Measurements from ENCODE around the gene FREM1. TPM values are rescaled to one million over a fixed set of nuclear protein-coding genes. Genes with fewer than 3 reads are reported as not detected.

The FREM1 gene
- total RNA-seq, 2 donors from 2014 or later: not detected

DNA sequence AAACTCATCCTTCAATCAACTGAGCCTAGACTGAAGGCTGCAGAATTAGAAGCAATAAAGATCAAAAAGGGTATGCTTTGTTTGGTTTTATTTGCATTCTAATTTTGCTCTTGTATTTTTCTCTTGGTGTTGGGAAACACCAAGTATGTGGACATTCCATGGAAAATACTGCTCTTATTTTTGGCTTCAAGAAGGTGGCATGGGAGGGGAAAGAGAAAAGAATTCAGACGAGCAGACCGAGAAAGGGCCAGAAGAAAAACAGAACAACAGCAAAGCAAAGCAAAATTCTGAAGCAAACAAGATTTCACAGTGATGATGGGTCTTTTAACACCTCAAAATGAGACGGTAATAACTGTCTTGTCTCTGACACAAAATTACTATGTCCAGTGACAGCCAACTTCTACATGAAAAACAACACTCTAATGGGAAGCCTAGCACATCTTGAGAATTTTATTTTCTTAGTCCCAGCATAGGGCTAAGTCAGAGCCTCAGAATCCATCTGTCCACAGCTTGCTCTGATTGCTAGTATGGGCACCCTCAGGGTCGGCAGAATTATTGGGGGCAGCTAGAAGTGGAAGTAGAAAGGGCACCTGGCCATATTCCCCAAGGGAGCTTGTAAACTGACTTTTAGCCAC is 26.8 kb downstream of the FREM1 start:
- no peaks in the 10 kb centered on the region for H3K4me1 Mint-ChIP-seq
- no peak overlapping the region for H3K4me3 Mint-ChIP-seq
- peaks cover 8% of the 10 kb centered on the region for H3K27me3 Mint-ChIP-seq
- DNase-seq: no peak
- ATAC-seq: no peak
- peaks cover under 1% of the 10 kb centered on the region for H3K9me3 ChIP-seq (ENCODE audit: control insufficient read depth, low read length, poor library complexity, severe bottlenecking)
- H3K27ac Mint-ChIP-seq: no peak overlapping the region
- H3K36me3 Mint-ChIP-seq (ENCODE audit: low read depth): no peaks in the 10 kb centered on the region

DNA sequence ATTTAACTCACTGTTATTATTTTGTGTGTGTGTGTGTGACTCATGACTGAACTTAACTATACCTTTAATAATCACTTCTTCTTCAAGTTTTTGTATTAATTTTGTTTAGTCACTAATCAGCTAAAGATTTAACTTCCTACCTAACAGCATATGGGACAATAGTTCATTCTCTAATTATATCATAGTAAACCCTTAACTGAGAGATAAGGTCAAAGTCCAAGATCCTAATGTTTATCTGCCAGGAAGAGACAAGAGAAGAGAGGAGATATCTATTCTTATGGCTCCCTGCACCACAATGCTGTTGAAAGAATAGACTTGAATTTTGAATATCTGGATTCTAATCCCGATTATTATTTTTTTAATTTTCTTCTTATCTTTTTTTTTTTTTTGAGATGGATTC is 28.1 kb downstream of the FREM1 start:
- H3K27ac Mint-ChIP-seq: no peak overlapping the region
- no peaks in the 10 kb centered on the region for H3K36me3 Mint-ChIP-seq (ENCODE audit: low read depth)
- DNase-seq: no peak
- H3K4me3 Mint-ChIP-seq: no peak overlapping the region
- H3K9me3 ChIP-seq (ENCODE audit: control insufficient read depth, low read length, poor library complexity, severe bottlenecking): peaks cover 3% of the 10 kb centered on the region
- ATAC-seq: no peak
- H3K27me3 Mint-ChIP-seq: peaks cover 12% of the 10 kb centered on the region
- H3K4me1 Mint-ChIP-seq: no peaks in the 10 kb centered on the region

DNA sequence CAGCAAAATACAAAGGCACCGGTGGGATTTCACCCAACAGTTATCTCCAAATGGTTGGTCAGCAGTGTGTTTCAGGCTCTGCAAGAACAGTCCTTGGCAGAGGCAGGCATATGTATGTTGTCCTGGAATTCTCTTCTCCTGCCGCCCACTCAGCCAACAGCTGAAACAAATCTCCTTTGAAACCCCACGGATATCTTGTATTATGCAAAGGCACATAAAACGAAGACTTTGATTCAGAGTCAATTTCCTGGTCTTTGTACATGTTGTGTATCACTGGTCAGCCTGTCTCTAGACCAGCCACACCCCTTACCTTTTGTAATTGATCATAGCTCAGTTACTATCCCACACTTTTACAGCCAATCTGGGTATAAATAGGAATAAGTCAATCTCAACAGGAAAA is 29.2 kb downstream of the FREM1 start:
- Mint-ChIP-seq H3K4me3 (no peak overlapping the region), H3K36me3 (ENCODE audit: low read depth) (no peaks in the 10 kb centered on the region), H3K4me1 (no peaks in the 10 kb centered on the region), H3K27ac (no peak overlapping the region), H3K27me3 (peaks cover 12% of the 10 kb centered on the region)
- DNase-seq: no peak
- ATAC-seq: no peak
- peaks cover 3% of the 10 kb centered on the region for H3K9me3 ChIP-seq (ENCODE audit: control insufficient read depth, low read length, poor library complexity, severe bottlenecking)

DNA sequence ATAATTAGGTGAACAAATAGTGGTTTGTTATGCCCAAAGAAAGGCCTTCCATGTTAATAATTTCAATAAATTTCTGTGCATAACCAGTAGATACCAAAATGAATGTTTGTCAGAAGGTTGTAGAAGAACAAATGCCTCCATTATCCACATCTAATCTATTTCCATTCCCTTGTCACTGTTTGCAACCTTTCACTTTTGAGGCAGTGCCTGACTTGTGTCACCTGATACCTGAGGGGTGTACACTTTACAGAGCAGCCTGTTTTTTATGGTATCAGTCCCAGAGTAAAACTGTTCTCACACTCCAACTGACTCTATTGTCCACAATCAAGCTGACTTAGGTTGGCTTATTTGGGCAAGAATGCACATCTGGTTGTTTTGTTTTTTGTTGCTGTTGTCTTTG is 40.1 kb downstream of the FREM1 start:
- H3K27ac Mint-ChIP-seq: no peak overlapping the region
- H3K36me3 Mint-ChIP-seq (ENCODE audit: low read depth): no peaks in the 10 kb centered on the region
- H3K27me3 Mint-ChIP-seq: no peaks in the 10 kb centered on the region
- no peak overlapping the region for H3K4me3 Mint-ChIP-seq
- no peaks in the 10 kb centered on the region for H3K9me3 ChIP-seq (ENCODE audit: control insufficient read depth, low read length, poor library complexity, severe bottlenecking)
- DNase-seq: no peak
- H3K4me1 Mint-ChIP-seq: no peaks in the 10 kb centered on the region
- ATAC-seq: no peak

DNA sequence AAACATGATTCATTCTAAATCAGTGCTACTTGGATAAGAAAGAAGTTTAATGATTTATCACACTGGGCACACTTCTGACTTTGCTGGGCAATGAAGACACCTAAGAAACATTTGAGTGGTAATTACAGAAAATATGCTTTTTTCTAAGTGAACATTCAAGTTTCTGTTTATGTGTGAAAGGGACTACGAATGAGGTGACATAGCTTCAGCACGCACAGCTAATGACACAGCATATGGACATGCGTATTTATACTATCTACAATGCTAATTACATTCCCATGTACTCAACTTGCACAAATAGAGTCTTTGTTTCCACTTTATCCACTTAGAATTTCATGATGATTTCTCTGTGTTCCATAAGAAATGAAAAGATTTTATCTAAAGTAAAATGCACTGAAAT is 40.6 kb downstream of the FREM1 start:
- no peaks in the 10 kb centered on the region for H3K27me3 Mint-ChIP-seq
- no peaks in the 10 kb centered on the region for H3K36me3 Mint-ChIP-seq (ENCODE audit: low read depth)
- DNase-seq (no peak), ATAC-seq (no peak)
- H3K4me3 Mint-ChIP-seq: no peak overlapping the region
- H3K27ac Mint-ChIP-seq: no peak overlapping the region
- no peaks in the 10 kb centered on the region for H3K9me3 ChIP-seq (ENCODE audit: control insufficient read depth, low read length, poor library complexity, severe bottlenecking)
- no peaks in the 10 kb centered on the region for H3K4me1 Mint-ChIP-seq

DNA sequence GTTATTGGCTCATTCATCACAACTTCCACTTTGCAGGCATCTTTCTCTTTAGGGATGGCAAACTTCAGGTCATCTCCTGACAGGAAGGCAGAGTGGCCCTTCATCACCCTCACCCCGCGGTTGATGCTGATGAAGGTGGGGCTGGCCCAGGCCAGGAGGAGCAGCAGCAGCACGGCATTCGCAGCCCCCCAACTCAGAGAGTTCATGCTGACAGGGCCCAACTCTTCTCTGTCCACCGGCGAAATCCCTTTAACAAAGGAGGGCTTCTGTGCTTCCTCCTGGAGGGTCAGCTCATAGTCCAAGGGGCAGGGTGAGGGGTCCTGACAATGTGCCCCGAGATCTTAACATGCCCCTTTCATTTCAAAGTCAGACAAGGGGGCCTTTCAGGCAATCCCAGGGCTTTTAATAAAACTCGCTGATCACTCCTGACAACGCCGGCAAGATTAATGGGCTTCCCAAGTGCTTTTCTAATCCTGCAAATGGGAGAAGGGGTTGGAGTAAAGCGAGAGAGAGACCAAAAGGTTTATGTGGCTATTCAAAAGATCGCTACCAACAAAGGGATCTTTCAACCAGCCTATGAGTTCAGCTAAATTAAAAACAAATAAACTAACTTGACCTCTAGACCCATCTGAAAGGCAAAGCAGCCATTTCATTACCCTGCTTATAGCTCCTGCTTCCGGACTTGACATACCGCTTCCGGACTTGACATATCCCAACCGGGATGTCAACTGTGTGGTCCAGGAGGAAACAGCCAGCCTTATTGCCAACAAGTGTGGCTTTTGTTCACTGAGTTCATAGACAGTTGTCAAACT is 41.2 kb downstream of the FREM1 start:
- H3K9me3 ChIP-seq (ENCODE audit: control insufficient read depth, low read length, poor library complexity, severe bottlenecking): no peaks in the 10 kb centered on the region
- no peaks in the 10 kb centered on the region for H3K4me1 Mint-ChIP-seq
- DNase-seq (no peak), ATAC-seq (no peak)
- no peaks in the 10 kb centered on the region for H3K36me3 Mint-ChIP-seq (ENCODE audit: low read depth)
- H3K4me3 Mint-ChIP-seq: no peak overlapping the region
- H3K27me3 Mint-ChIP-seq: no peaks in the 10 kb centered on the region
- no peak overlapping the region for H3K27ac Mint-ChIP-seq

DNA sequence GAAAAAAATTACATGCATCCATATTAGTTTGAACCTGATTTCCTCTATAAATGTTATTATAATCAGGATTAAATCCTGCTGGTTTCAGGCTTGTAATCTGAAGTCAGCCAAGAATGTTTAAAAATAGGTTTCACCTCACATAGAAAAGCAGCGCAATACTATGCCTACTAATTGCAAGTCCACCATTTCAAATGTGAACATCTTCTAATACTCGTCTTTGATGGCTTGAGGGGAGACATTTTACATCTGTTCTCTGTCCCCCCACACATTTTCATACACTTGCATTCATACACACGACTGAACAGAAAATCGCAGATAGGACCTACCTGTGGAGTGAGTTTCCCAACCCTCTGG is 41.8 kb downstream of the FREM1 start:
- Mint-ChIP-seq H3K4me1 (no peaks in the 10 kb centered on the region), H3K36me3 (ENCODE audit: low read depth) (no peaks in the 10 kb centered on the region), H3K4me3 (no peak overlapping the region), H3K27ac (no peak overlapping the region), H3K27me3 (no peaks in the 10 kb centered on the region)
- DNase-seq (no peak), ATAC-seq (no peak)
- no peaks in the 10 kb centered on the region for H3K9me3 ChIP-seq (ENCODE audit: control insufficient read depth, low read length, poor library complexity, severe bottlenecking)

DNA sequence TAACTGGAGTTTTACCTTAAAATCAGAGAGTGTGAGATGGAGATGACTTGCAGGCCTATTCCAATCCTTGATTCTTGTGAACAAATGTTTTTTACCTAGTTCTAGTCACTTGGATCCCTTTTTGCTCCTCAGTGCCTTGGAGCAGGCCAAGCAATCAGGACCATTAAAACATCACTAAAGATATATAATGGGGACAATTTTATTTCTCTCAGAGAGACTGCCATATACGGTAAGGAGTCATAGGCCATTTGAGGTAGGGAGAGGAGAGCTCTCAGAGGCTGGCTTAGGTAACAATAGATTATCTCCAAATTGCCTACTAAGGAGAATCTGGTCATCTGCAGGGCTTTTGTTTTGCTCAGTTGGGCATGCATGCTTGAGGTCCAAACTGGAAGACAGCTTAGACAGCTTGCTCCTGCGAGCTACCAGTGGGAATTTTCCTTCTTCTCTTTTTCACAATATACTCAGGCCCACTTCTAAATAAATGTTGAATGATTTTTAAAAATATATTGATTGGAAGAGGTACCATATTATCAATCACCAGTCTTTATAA is 44.0 kb downstream of the FREM1 start:
- no peaks in the 10 kb centered on the region for H3K27me3 Mint-ChIP-seq
- ATAC-seq (no peak), DNase-seq (no peak)
- H3K9me3 ChIP-seq (ENCODE audit: control insufficient read depth, low read length, poor library complexity, severe bottlenecking): no peaks in the 10 kb centered on the region
- H3K36me3 Mint-ChIP-seq (ENCODE audit: low read depth): no peaks in the 10 kb centered on the region
- H3K27ac Mint-ChIP-seq: no peak overlapping the region
- H3K4me1 Mint-ChIP-seq: no peaks in the 10 kb centered on the region
- H3K4me3 Mint-ChIP-seq: no peak overlapping the region

DNA sequence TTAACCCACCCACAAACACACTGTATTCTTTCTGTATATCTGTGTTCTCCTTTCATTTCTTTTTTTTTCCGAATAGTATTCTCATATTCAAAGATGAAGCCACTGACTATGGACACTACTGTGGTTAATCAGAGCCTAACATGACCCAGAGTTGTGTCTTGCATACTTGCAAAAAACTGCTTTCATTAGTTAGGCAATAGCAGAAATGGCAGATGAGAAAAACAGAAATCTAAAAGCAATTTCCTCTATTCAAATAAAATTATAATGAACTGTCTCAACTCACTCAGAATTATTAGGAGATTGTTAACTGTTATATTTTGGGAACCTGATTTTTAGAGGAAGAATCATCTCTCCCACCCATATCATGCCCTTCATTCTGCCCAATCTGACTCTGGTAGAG is 45.9 kb downstream of the FREM1 start:
- H3K4me3 Mint-ChIP-seq: no peak overlapping the region
- ATAC-seq: no peak
- H3K36me3 Mint-ChIP-seq (ENCODE audit: low read depth): no peaks in the 10 kb centered on the region
- no peaks in the 10 kb centered on the region for H3K9me3 ChIP-seq (ENCODE audit: control insufficient read depth, low read length, poor library complexity, severe bottlenecking)
- H3K27me3 Mint-ChIP-seq: no peaks in the 10 kb centered on the region
- no peak overlapping the region for H3K27ac Mint-ChIP-seq
- no peaks in the 10 kb centered on the region for H3K4me1 Mint-ChIP-seq
- no peak for DNase-seq

DNA sequence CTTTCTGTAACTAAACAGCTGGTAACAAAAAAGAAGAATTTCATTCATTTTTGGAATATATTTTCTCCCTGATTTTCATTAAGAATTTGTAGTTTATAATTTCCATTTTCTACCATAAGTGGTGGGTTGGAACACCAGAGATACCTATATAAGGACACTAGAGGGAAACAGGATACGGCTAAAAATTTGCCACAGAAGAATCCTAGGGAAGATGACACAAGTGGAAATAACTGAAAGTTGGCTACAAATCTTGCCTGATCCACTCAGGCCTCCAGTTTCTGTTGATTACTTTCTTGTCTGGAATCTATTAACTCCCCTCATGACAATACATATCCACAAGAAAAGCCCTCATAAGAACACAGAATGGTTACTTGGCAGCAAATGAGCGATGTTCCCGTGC is 46.8 kb downstream of the FREM1 start:
- DNase-seq: no peak

DNA sequence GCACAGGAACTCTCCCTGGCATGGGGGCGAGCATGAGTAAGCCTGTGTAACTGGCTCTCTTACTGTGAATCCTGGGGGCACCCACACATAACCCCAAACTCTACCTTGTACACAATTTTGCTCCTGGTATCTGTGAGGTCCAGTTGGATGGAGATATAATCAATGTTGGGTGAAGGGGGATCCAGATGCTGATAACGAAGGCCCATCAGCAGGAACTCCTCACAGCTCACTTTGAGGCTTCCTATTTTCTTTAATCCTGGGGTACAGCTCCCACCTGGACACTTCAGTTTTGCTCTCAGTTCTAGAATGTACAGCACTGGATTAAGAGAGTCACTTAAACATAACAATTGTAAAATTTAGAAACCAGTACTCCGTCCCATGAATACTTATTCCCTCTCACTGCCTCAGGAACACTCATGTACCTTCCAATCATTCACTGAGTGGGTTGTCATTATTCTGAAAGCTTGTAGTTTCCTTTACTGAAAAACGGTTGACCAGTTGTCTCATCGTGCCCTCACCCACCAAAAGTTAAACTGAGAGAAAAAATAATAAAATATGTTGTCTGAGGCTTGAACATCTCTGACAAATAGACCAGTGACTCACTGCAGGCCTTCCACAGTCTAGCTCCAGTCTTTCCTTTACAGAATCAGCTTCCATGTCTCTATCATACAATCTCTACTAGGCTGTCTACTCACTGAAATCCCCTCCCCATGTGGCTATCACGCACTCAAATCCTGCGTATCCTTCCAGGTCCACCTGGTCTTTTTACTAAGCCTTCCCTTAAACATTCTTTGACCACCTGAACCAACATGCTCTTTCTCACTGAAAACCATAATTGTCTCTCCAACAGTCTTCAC is 52.6 kb downstream of the FREM1 start:
- Mint-ChIP-seq H3K27ac (no peak overlapping the region), H3K36me3 (ENCODE audit: low read depth) (no peaks in the 10 kb centered on the region)

More for the DNA sequence above, 46.8 kb downstream of the FREM1 start:
- Mint-ChIP-seq H3K27ac (no peak overlapping the region), H3K27me3 (no peaks in the 10 kb centered on the region), H3K36me3 (ENCODE audit: low read depth) (no peaks in the 10 kb centered on the region), H3K4me1 (no peaks in the 10 kb centered on the region), H3K4me3 (no peak overlapping the region)
- H3K9me3 ChIP-seq (ENCODE audit: control insufficient read depth, low read length, poor library complexity, severe bottlenecking): no peaks in the 10 kb centered on the region
- no peak for ATAC-seq

DNA sequence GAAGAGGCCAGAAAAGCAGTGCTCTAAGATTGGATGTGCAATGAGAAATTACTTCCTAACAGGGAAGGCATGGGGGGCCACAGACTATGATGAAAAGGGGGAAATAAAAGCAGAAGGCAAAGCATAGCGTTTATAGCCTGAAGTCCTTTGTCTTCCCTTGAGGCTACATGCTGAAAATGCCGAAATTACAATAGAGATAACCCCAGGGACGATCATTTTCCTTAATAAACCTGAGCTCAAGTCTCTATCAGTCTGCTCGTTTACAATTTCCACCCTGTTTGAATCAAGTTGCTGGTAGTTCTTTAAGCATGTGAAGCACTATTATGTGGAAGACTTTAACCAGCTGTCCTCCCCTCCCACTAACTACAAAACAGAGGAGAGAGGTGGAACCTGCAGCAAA is 60.4 kb downstream of the FREM1 start:
- Mint-ChIP-seq H3K4me1 (no peaks in the 10 kb centered on the region), H3K27ac (no peak overlapping the region), H3K36me3 (ENCODE audit: low read depth) (no peaks in the 10 kb centered on the region), H3K4me3 (no peak overlapping the region), H3K27me3 (peaks cover 42% of the 10 kb centered on the region)
- ATAC-seq (no peak), DNase-seq (no peak)
- H3K9me3 ChIP-seq (ENCODE audit: control insufficient read depth, low read length, poor library complexity, severe bottlenecking): no peaks in the 10 kb centered on the region

More for the DNA sequence above, 52.6 kb downstream of the FREM1 start:
- no peaks in the 10 kb centered on the region for H3K4me1 Mint-ChIP-seq
- DNase-seq: no peak
- H3K4me3 Mint-ChIP-seq: no peak overlapping the region
- no peak for ATAC-seq
- H3K27me3 Mint-ChIP-seq: peaks cover 10% of the 10 kb centered on the region
- no peaks in the 10 kb centered on the region for H3K9me3 ChIP-seq (ENCODE audit: control insufficient read depth, low read length, poor library complexity, severe bottlenecking)

DNA sequence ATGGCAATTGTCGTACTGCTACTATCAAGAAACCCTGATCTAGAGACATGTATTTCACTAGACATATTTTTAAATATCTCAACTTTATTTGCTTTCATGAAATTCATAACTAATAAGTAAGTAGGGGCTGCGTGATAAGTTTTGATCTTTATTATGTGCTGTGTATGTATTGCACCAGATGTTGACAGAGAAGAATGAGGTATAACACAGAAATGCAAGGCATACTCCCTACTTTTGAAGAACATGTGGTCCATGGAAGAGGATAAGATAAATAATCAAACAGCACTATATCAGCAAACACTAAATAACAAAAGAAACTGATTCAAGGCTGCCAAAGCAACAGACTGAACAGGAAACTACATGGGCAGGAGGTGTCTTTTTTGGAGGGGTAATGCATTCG is 60.9 kb downstream of the FREM1 start:
- no peak overlapping the region for H3K4me3 Mint-ChIP-seq
- no peaks in the 10 kb centered on the region for H3K4me1 Mint-ChIP-seq
- no peak for ATAC-seq
- H3K36me3 Mint-ChIP-seq (ENCODE audit: low read depth): no peaks in the 10 kb centered on the region
- H3K27me3 Mint-ChIP-seq: peaks cover 45% of the 10 kb centered on the region
- no peak for DNase-seq
- no peak overlapping the region for H3K27ac Mint-ChIP-seq
- H3K9me3 ChIP-seq (ENCODE audit: control insufficient read depth, low read length, poor library complexity, severe bottlenecking): no peaks in the 10 kb centered on the region
